Measurements from ENCODE around the gene SIGLEC12.

The SIGLEC12 gene

DNA sequence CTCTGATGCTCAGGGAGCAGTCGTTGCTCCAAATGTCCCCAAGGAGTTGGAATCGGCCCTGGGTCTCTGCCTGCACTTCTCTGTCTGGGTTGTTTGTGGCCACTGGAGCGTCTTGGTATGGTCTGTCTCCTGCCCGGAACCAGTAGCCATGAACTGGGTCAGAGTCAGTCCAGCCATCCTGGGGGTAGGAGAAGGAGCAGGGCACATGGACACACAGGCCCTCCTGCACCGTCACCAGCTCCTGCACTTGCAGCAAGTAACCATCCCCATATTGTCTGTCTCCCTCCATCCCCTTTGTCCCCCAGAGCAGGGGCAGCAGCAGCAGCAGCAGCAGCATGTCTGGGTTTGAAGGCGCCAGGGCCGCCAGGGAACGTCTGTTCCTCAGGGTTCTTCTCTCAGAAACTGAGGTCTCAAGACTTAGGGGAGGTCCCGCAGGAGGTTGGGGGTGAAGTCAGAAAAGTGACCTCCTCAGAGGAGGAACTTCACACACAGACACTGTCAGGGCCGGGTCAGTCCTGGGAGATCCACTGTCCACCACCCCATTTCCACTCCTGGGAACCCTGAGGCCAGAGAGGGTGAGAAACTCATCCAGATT lies 43.5 kb downstream of the SIGLEC12 start, which contains the start of gene SIGLEC8:
TSS of gene SIGLEC8 (minus strand) at position 404 of the 595 bp plus-strand sequence. CDS start at position 337, 67 bp downstream.
- Histone ChIP-seq H3K4ac (ENCODE audit: low read depth in 1 of 2, low read length in 2 of 2) (no peak within 1 kb of the TSS), H2BK15ac (ENCODE audit: low read depth, poor library complexity, severe bottlenecking) (no peak within 1 kb of the TSS), H4K91ac (ENCODE audit: low read length) (no peak within 1 kb of the TSS), H3K79me1 (replicated peaks; ENCODE audit: low read length, poor library complexity, severe bottlenecking) (no peaks in the 10 kb centered on the region), H2BK120ac (ENCODE audit: low read depth, low read length) (no peak within 1 kb of the TSS), H3K4me1 (ENCODE audit: control insufficient read depth, insufficient read depth, low read depth, low read length) (no peaks in the 10 kb centered on the region), H2BK5ac (ENCODE audit: low read depth, low read length, poor library complexity, severe bottlenecking) (no peak within 1 kb of the TSS), H2AFZ (ENCODE audit: low read depth, low read length) (no peak within 1 kb of the TSS), H2BK12ac (ENCODE audit: low read length in 2 of 2) (no peak within 1 kb of the TSS), H2AK5ac (ENCODE audit: low read length, severe bottlenecking) (no peak within 1 kb of the TSS), H3K4me2 (ENCODE audit: low read length, poor library complexity, severe bottlenecking) (no peak within 1 kb of the TSS), H3K36me3 (ENCODE audit: control insufficient read depth in 1 of 2, insufficient read depth in 2 of 2, low read depth in 1 of 2, low read length in 2 of 2) (no peaks in the 10 kb centered on the region), H3K9ac (ENCODE audit: low read length) (no peak within 1 kb of the TSS), H3K27me3 (ENCODE audit: control insufficient read depth in 1 of 2, insufficient read depth in 1 of 2, low read length in 2 of 2) (peaks cover 0 to 51% of the 10 kb centered on the region in 2 experiments), H3K23ac (ENCODE audit: low read length in 2 of 2) (no peak within 1 kb of the TSS), H3K18ac (ENCODE audit: low read depth in 1 of 2, low read length in 2 of 2) (no peak within 1 kb of the TSS), H3K27ac (ENCODE audit: low read length, poor library complexity, severe bottlenecking) (no peak within 1 kb of the TSS), H3K4me3 (ENCODE audit: insufficient read depth in 1 of 2, low read depth in 1 of 2, low read length in 2 of 2) (no peak within 1 kb of the TSS), H3K9me3 (ENCODE audit: control insufficient read depth, low read length) (no peaks in the 10 kb centered on the region), H3K14ac (ENCODE audit: low read length in 2 of 2) (no peak within 1 kb of the TSS), H4K8ac (ENCODE audit: low read length) (peak within 1 kb of the TSS; percentile 16)
- WGBS, result 70% methylated on average over 8 of the region's 10 CpGs
- no peak for DNase-seq

DNA sequence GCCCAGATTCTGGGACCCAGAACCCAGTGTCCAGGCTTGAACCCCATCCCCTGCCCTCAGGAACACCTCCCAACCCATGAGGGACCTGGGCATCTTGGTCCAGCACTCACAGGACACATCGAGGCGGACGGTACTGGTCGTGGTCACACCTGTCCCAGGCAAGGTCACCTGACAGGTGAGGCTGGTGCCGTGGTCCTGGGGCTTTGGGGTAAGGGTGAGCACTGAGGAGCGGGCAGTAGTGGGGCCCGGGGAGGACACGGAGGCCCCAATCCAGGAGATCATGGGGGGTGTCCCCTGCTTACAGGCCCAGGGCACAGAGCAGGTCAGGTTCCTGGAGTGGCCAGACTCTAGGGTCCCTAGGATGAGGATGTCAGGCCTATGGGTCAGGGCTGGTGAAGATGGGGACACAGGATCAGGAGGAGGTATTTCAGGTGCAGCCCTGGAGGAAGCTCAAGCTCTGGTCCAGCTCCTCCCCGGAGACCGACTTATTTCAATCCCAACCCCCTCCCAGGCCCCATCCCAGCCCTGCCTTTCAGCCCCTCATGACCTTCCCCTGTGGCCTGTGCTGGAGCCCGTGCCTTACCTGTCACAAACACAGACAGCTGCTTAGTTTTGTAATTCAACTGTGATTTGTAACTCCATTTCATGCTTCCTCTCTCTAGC lies 44.1 kb downstream of the SIGLEC12 start:
- no peak overlapping the region for H2AK5ac ChIP-seq (ENCODE audit: low read length, severe bottlenecking)
- H3K9ac ChIP-seq (ENCODE audit: low read length), result no peak overlapping the region
- H3K27ac ChIP-seq (ENCODE audit: low read length, poor library complexity, severe bottlenecking), result no peak overlapping the region
- H4K8ac ChIP-seq (ENCODE audit: low read length), result no peak overlapping the region
- H3K36me3 ChIP-seq (ENCODE audit: control insufficient read depth in 1 of 2, insufficient read depth in 2 of 2, low read depth in 1 of 2, low read length in 2 of 2), result no peaks in the 10 kb centered on the region
- no peak overlapping the region for H2BK120ac ChIP-seq (ENCODE audit: low read depth, low read length)
- WGBS, result 78% methylated on average over 11 of the region's 11 CpGs
- no peaks in the 10 kb centered on the region for H3K4me1 ChIP-seq (ENCODE audit: control insufficient read depth, insufficient read depth, low read depth, low read length)
- H2AFZ ChIP-seq (ENCODE audit: low read depth, low read length), result no peak overlapping the region
- peaks cover 0 to 45% of the 10 kb centered on the region in 2 experiments for H3K27me3 ChIP-seq (ENCODE audit: control insufficient read depth in 1 of 2, insufficient read depth in 1 of 2, low read length in 2 of 2)
- H3K4me2 ChIP-seq (ENCODE audit: low read length, poor library complexity, severe bottlenecking), result no peak overlapping the region
- H3K14ac ChIP-seq (ENCODE audit: low read length in 2 of 2), result no peak overlapping the region
- H2BK15ac ChIP-seq (ENCODE audit: low read depth, poor library complexity, severe bottlenecking), result no peak overlapping the region
- no peaks in the 10 kb centered on the region for H3K9me3 ChIP-seq (ENCODE audit: control insufficient read depth, low read length)
- no peak overlapping the region for H3K23ac ChIP-seq (ENCODE audit: low read length in 2 of 2)
- H3K4me3 ChIP-seq (ENCODE audit: insufficient read depth in 1 of 2, low read depth in 1 of 2, low read length in 2 of 2), result no peak overlapping the region
- DNase-seq, result no peak
- H3K18ac ChIP-seq (ENCODE audit: low read depth in 1 of 2, low read length in 2 of 2), result no peak overlapping the region
- H3K79me1 ChIP-seq (replicated peaks; ENCODE audit: low read length, poor library complexity, severe bottlenecking), result no peaks in the 10 kb centered on the region
- no peak overlapping the region for H2BK12ac ChIP-seq (ENCODE audit: low read length in 2 of 2)
- H4K91ac ChIP-seq (ENCODE audit: low read length), result no peak overlapping the region
- no peak overlapping the region for H2BK5ac ChIP-seq (ENCODE audit: low read depth, low read length, poor library complexity, severe bottlenecking)
- H3K4ac ChIP-seq (ENCODE audit: low read depth in 1 of 2, low read length in 2 of 2), result no peak overlapping the region

DNA sequence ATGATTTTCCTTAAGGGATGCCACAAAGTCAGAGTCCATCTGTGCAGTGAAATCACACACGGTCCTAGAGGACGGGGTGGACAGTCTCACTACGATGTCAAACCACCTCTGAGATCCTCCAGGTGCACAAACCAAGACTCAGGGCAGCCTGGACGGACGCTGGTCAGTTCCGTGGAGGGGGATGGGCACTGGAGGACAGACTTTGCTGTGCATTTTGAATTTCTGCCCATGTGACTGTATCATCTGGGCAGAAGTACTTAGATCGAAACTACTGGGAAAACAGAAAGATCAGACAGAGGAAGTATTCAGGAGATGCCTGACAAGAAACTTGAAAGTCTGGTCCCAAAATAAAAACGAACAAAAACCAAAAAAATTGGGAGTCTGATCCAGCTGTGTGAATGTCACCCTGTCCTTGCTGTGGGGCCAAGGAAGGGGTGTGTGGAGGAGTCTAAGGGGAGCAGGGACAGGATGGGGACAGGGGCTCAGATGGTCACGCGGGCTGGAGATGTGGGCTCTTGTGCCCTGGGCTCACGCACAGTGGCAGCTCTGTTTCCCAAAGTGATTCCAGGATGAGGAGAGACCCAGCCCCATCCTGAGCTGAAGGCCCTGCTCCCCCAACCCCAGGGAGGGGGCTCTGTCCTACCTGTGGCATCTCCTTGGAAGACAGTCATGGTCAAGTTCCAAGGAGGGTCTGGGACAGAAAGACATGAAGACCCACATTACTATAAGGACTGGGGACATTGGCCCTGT lies 44.9 kb downstream of the SIGLEC12 start:
- H3K14ac ChIP-seq (ENCODE audit: low read length in 2 of 2), result no peak overlapping the region
- no peak overlapping the region for H3K9ac ChIP-seq (ENCODE audit: low read length)
- H3K4me1 ChIP-seq (ENCODE audit: control insufficient read depth, insufficient read depth, low read depth, low read length), result no peaks in the 10 kb centered on the region
- H3K4ac ChIP-seq (ENCODE audit: low read depth in 1 of 2, low read length in 2 of 2), result no peak overlapping the region
- H4K8ac ChIP-seq (ENCODE audit: low read length), result no peak overlapping the region
- H3K27me3 ChIP-seq (ENCODE audit: control insufficient read depth in 1 of 2, insufficient read depth in 1 of 2, low read length in 2 of 2), result peaks cover 0 to 39% of the 10 kb centered on the region in 2 experiments
- H3K36me3 ChIP-seq (ENCODE audit: control insufficient read depth in 1 of 2, insufficient read depth in 2 of 2, low read depth in 1 of 2, low read length in 2 of 2), result no peaks in the 10 kb centered on the region
- no peak overlapping the region for H3K27ac ChIP-seq (ENCODE audit: low read length, poor library complexity, severe bottlenecking)
- H2BK5ac ChIP-seq (ENCODE audit: low read depth, low read length, poor library complexity, severe bottlenecking), result no peak overlapping the region
- no peak overlapping the region for H2AFZ ChIP-seq (ENCODE audit: low read depth, low read length)
- no peak overlapping the region for H3K18ac ChIP-seq (ENCODE audit: low read depth in 1 of 2, low read length in 2 of 2)
- H3K4me3 ChIP-seq (ENCODE audit: insufficient read depth in 1 of 2, low read depth in 1 of 2, low read length in 2 of 2), result no peak overlapping the region
- no peak overlapping the region for H3K4me2 ChIP-seq (ENCODE audit: low read length, poor library complexity, severe bottlenecking)
- no peak overlapping the region for H3K23ac ChIP-seq (ENCODE audit: low read length in 2 of 2)
- H3K9me3 ChIP-seq (ENCODE audit: control insufficient read depth, low read length), result no peaks in the 10 kb centered on the region
- no peak overlapping the region for H2BK120ac ChIP-seq (ENCODE audit: low read depth, low read length)
- H3K79me1 ChIP-seq (replicated peaks; ENCODE audit: low read length, poor library complexity, severe bottlenecking), result no peaks in the 10 kb centered on the region
- H2AK5ac ChIP-seq (ENCODE audit: low read length, severe bottlenecking), result no peak overlapping the region
- H4K91ac ChIP-seq (ENCODE audit: low read length), result no peak overlapping the region
- no peak overlapping the region for H2BK12ac ChIP-seq (ENCODE audit: low read length in 2 of 2)
- no peak overlapping the region for H2BK15ac ChIP-seq (ENCODE audit: low read depth, poor library complexity, severe bottlenecking)
- WGBS, result 66% methylated on average over 11 of the region's 11 CpGs
- DNase-seq, result no peak

DNA sequence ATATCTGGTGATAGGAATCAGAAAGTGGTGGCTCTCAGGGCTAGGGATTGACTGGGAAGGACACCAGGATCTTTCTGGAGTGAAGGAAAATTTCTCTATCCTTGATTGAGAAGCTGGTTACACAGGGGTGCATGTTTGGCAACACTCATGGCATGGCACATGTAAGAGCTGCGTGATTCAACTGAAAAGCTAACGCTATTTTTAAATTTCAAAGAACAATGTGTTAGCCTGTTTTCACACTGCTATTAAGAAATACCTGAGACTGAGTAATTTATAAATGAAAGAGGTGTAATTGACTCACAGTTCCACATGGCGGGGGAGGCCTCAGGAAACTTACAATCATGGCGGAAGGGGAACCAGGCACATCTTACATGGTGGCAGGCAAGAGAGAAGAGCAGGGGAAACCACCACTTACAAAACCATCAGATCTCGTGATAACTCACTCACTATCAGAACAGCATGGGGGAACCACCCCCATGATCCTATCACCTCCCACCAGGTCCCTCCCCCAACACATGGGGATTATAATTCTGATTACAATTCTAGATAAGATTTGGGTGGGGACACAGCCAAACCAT lies 50.8 kb downstream of the SIGLEC12 start:
- Histone ChIP-seq H3K27me3 (ENCODE audit: control insufficient read depth in 1 of 2, insufficient read depth in 1 of 2, low read length in 2 of 2) (peaks cover 0 to 11% of the 10 kb centered on the region in 2 experiments), H2BK120ac (ENCODE audit: low read depth, low read length) (no peak overlapping the region), H3K14ac (ENCODE audit: low read length in 2 of 2) (no peak overlapping the region), H3K4ac (ENCODE audit: low read depth in 1 of 2, low read length in 2 of 2) (no peak overlapping the region), H4K91ac (ENCODE audit: low read length) (no peak overlapping the region), H3K23ac (ENCODE audit: low read length in 2 of 2) (no peak overlapping the region), H3K18ac (ENCODE audit: low read depth in 1 of 2, low read length in 2 of 2) (no peak overlapping the region), H3K4me2 (ENCODE audit: low read length, poor library complexity, severe bottlenecking) (no peak overlapping the region), H3K9me3 (ENCODE audit: control insufficient read depth, low read length) (no peaks in the 10 kb centered on the region), H3K4me3 (ENCODE audit: insufficient read depth in 1 of 2, low read depth in 1 of 2, low read length in 2 of 2) (no peak overlapping the region), H3K9ac (ENCODE audit: low read length) (no peak overlapping the region), H2BK12ac (ENCODE audit: low read length in 2 of 2) (no peak overlapping the region), H2AFZ (ENCODE audit: low read depth, low read length) (no peak overlapping the region), H2BK5ac (ENCODE audit: low read depth, low read length, poor library complexity, severe bottlenecking) (no peak overlapping the region), H3K27ac (ENCODE audit: low read length, poor library complexity, severe bottlenecking) (no peak overlapping the region), H2AK5ac (ENCODE audit: low read length, severe bottlenecking) (no peak overlapping the region), H3K79me1 (replicated peaks; ENCODE audit: low read length, poor library complexity, severe bottlenecking) (no peaks in the 10 kb centered on the region), H3K36me3 (ENCODE audit: control insufficient read depth in 1 of 2, insufficient read depth in 2 of 2, low read depth in 1 of 2, low read length in 2 of 2) (no peaks in the 10 kb centered on the region), H2BK15ac (ENCODE audit: low read depth, poor library complexity, severe bottlenecking) (no peak overlapping the region), H4K8ac (ENCODE audit: low read length) (no peak overlapping the region), H3K4me1 (ENCODE audit: control insufficient read depth, insufficient read depth, low read depth, low read length) (no peaks in the 10 kb centered on the region)
- 71% methylated on average over 4 of the region's 5 CpGs for WGBS
- no peak for DNase-seq

All from mesenchymal stem cell (in vitro differentiated cells and primary cell).